ENCODE results near the gene LAMA2.
A peak's percentile ranks its signal among the peaks of the same experiment; 100 is the strongest.

Gene LAMA2

GRCh38 chr6:129364037-129364436, 481.1 kb downstream of the LAMA2 start:
- DNase-seq (ENCODE audit: low read depth in 2 of 2), result no peak

GRCh38 chr6:129364767-129365166, 481.8 kb downstream of the LAMA2 start:
- no peak for DNase-seq (ENCODE audit: low read depth in 2 of 2)

GRCh38 chr6:129368076-129368475, 485.1 kb downstream of the LAMA2 start:
- no peak for DNase-seq (ENCODE audit: low read depth in 2 of 2)

- no peak for DNase-seq (ENCODE audit: low read depth in 2 of 2)
These were observed 486.0 kb downstream of the LAMA2 start for GRCh38 chr6:129368970-129369369.

GRCh38 chr6:129369737-129370136, 486.8 kb downstream of the LAMA2 start:
- DNase-seq (ENCODE audit: low read depth in 2 of 2), result no peak

GRCh38 chr6:129370268-129370916, 487.5 kb downstream of the LAMA2 start:
- DNase-seq (ENCODE audit: low read depth in 2 of 2), result peak in 1 of 2 donors; percentile 19

GRCh38 chr6:129381885-129382284, 498.9 kb downstream of the LAMA2 start:
- DNase-seq (ENCODE audit: low read depth in 2 of 2), result no peak

- no peak for DNase-seq (ENCODE audit: low read depth in 2 of 2)
These were observed 500.0 kb downstream of the LAMA2 start for GRCh38 chr6:129382916-129383315.

GRCh38 chr6:129385117-129385516, 502.2 kb downstream of the LAMA2 start:
- DNase-seq (ENCODE audit: low read depth in 2 of 2), result no peak

- DNase-seq (ENCODE audit: low read depth in 2 of 2), result no peak
These were observed 508.0 kb downstream of the LAMA2 start for GRCh38 chr6:129390900-129391299.

- DNase-seq (ENCODE audit: low read depth in 2 of 2), result no peak
These were observed 510.7 kb downstream of the LAMA2 start for GRCh38 chr6:129393654-129394053.

- DNase-seq (ENCODE audit: low read depth in 2 of 2), result no peak
These were observed 515.8 kb downstream of the LAMA2 start for GRCh38 chr6:129398764-129399163.

GRCh38 chr6:129402244-129402643, 519.3 kb downstream of the LAMA2 start:
- no peak for DNase-seq (ENCODE audit: low read depth in 2 of 2)

- DNase-seq (ENCODE audit: low read depth in 2 of 2), result no peak
These were observed 528.2 kb downstream of the LAMA2 start for GRCh38 chr6:129411092-129411491.

- no peak for DNase-seq (ENCODE audit: low read depth in 2 of 2)
These were observed 533.5 kb downstream of the LAMA2 start for GRCh38 chr6:129416337-129416990.

- DNase-seq (ENCODE audit: low read depth in 2 of 2), result no peak
These were observed 534.6 kb downstream of the LAMA2 start for GRCh38 chr6:129417416-129418086.

- no peak for DNase-seq (ENCODE audit: low read depth in 2 of 2)
These were observed 536.4 kb downstream of the LAMA2 start for GRCh38 chr6:129419324-129419723.

GRCh38 chr6:129426343-129426742, 543.4 kb downstream of the LAMA2 start:
- no peak for DNase-seq (ENCODE audit: low read depth in 2 of 2)

GRCh38 chr6:129429956-129430355, 547.0 kb downstream of the LAMA2 start:
- no peak for DNase-seq (ENCODE audit: low read depth in 2 of 2)

- DNase-seq (ENCODE audit: low read depth in 2 of 2), result no peak
These were observed 549.8 kb downstream of the LAMA2 start for GRCh38 chr6:129432738-129433137.

GRCh38 chr6:129434091-129434490, 551.2 kb downstream of the LAMA2 start:
- DNase-seq (ENCODE audit: low read depth in 2 of 2), result no peak

GRCh38 chr6:129440691-129441090, 557.8 kb downstream of the LAMA2 start:
- no peak for DNase-seq (ENCODE audit: low read depth in 2 of 2)

GRCh38 chr6:129444683-129445082, 561.7 kb downstream of the LAMA2 start:
- DNase-seq (ENCODE audit: low read depth in 2 of 2), result no peak

Measured in stimulated activated CD4-positive, alpha-beta T cell treated with anti-CD3 and anti-CD28 coated beads, Interleukin-15, amount 100 ng/mL, for 48 hours (primary cell).